Measurements from ENCODE around the gene PDE3A.

PDE3A gene

DNA sequence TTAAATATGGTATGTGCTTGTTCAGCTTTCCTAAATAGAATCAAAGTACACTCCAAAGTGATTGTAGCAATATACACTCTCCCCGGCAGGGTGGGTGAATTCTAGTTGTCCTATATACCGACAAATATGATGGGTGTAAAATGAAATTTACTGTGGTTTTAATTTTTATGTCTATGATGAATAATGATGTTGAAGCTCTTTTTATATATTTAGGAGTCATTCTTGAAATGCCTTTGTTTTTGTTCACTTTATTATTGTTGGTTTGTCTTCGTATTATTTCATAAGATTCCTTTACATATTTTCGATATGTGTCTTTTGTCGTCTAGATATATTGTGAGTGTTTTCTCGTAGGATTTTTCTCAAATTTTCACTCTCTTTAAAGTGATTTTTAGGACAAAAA lies 105.7 kb downstream of the PDE3A start:
- no CpG with 5 or more reads among the region's 6 CpGs for WGBS (ENCODE audit: extremely low coverage, insufficient coverage, insufficient read length)
- no peak overlapping the region for H4K91ac ChIP-seq (ENCODE audit: low read depth, low read length)
- no peak overlapping the region for H3K4me2 ChIP-seq (ENCODE audit: low read length)
- DNase-seq = no peak
- H4K8ac ChIP-seq (ENCODE audit: low read depth, low read length) = no peak overlapping the region
- no peaks in the 10 kb centered on the region for H3K79me2 ChIP-seq (ENCODE audit: control insufficient read depth, insufficient read depth, low read length, poor library complexity)
- H3K9ac ChIP-seq (ENCODE audit: low read length) = no peak overlapping the region
- H3K9me3 ChIP-seq (ENCODE audit: insufficient read depth, low read depth, low read length) = no peaks in the 10 kb centered on the region
- no peaks in the 10 kb centered on the region for H3K36me3 ChIP-seq (ENCODE audit: control insufficient read depth in 1 of 2, insufficient read depth in 2 of 2, low read length in 2 of 2)
- H3K27me3 ChIP-seq (ENCODE audit: insufficient read depth, low read length) = no peaks in the 10 kb centered on the region
- no peak overlapping the region for H3K27ac ChIP-seq (ENCODE audit: low read depth, low read length)
- H2AFZ ChIP-seq (ENCODE audit: insufficient read depth, low read length, poor library complexity) = no peak overlapping the region
- no peak overlapping the region for H3K18ac ChIP-seq (ENCODE audit: low read length)
- no peak overlapping the region for H2AK5ac ChIP-seq (ENCODE audit: low read length)
- no peak overlapping the region for H4K12ac ChIP-seq (ENCODE audit: low read depth, low read length)
- no peak overlapping the region for H3K4me3 ChIP-seq (ENCODE audit: low read depth, low read length)
- no peak overlapping the region for H2BK5ac ChIP-seq (ENCODE audit: low read depth, low read length, poor library complexity)
- H3K4ac ChIP-seq (ENCODE audit: low read depth, low read length) = no peak overlapping the region
- H3K23ac ChIP-seq (ENCODE audit: low read length) = no peak overlapping the region
- no peak overlapping the region for H2BK12ac ChIP-seq (ENCODE audit: low read length)
- H3K79me1 ChIP-seq (ENCODE audit: low read length) = no peaks in the 10 kb centered on the region
- H3K14ac ChIP-seq (ENCODE audit: low read length) = no peak overlapping the region
- H3K4me1 ChIP-seq (ENCODE audit: control insufficient read depth in 1 of 2, insufficient read depth in 2 of 2, low read length in 2 of 2) = peaks cover 0 to 2% of the 10 kb centered on the region in 2 experiments
- no peak overlapping the region for H2BK120ac ChIP-seq (ENCODE audit: insufficient read depth, low read length, poor library complexity)

- no peak overlapping the region for H4K8ac ChIP-seq (ENCODE audit: low read depth, low read length)
- H4K12ac ChIP-seq (ENCODE audit: low read depth, low read length) = no peak overlapping the region
- H2BK12ac ChIP-seq (ENCODE audit: low read length) = no peak overlapping the region
- H3K79me1 ChIP-seq (ENCODE audit: low read length) = no peaks in the 10 kb centered on the region
- H3K9me3 ChIP-seq (ENCODE audit: insufficient read depth, low read depth, low read length) = no peaks in the 10 kb centered on the region
- no peak overlapping the region for H3K9ac ChIP-seq (ENCODE audit: low read length)
- no peak for DNase-seq
- no peak overlapping the region for H3K18ac ChIP-seq (ENCODE audit: low read length)
- no peak overlapping the region for H3K27ac ChIP-seq (ENCODE audit: low read depth, low read length)
- no peaks in the 10 kb centered on the region for H3K36me3 ChIP-seq (ENCODE audit: control insufficient read depth in 1 of 2, insufficient read depth in 2 of 2, low read length in 2 of 2)
- no peak overlapping the region for H2AK5ac ChIP-seq (ENCODE audit: low read length)
- no peak overlapping the region for H3K4me3 ChIP-seq (ENCODE audit: low read depth, low read length)
- no peak overlapping the region for H3K4me2 ChIP-seq (ENCODE audit: low read length)
- no peak overlapping the region for H2BK120ac ChIP-seq (ENCODE audit: insufficient read depth, low read length, poor library complexity)
- no CpG with 5 or more reads among the region's 4 CpGs for WGBS (ENCODE audit: extremely low coverage, insufficient coverage, insufficient read length)
- no peak overlapping the region for H4K91ac ChIP-seq (ENCODE audit: low read depth, low read length)
- H3K4me1 ChIP-seq (ENCODE audit: control insufficient read depth in 1 of 2, insufficient read depth in 2 of 2, low read length in 2 of 2) = peaks cover 0 to 2% of the 10 kb centered on the region in 2 experiments
- H3K23ac ChIP-seq (ENCODE audit: low read length) = no peak overlapping the region
- H3K79me2 ChIP-seq (ENCODE audit: control insufficient read depth, insufficient read depth, low read length, poor library complexity) = no peaks in the 10 kb centered on the region
- no peak overlapping the region for H3K4ac ChIP-seq (ENCODE audit: low read depth, low read length)
- H3K14ac ChIP-seq (ENCODE audit: low read length) = no peak overlapping the region
- H3K27me3 ChIP-seq (ENCODE audit: insufficient read depth, low read length) = no peaks in the 10 kb centered on the region
- H2BK5ac ChIP-seq (ENCODE audit: low read depth, low read length, poor library complexity) = no peak overlapping the region
- H2AFZ ChIP-seq (ENCODE audit: insufficient read depth, low read length, poor library complexity) = no peak overlapping the region
Observed at GRCh38 chr12:20474443-20474842, 106.1 kb downstream of the PDE3A start.

- Histone ChIP-seq H2AFZ (ENCODE audit: insufficient read depth, low read length, poor library complexity) (no peak overlapping the region), H2AK5ac (ENCODE audit: low read length) (no peak overlapping the region), H3K36me3 (ENCODE audit: control insufficient read depth in 1 of 2, insufficient read depth in 2 of 2, low read length in 2 of 2) (no peaks in the 10 kb centered on the region), H3K18ac (ENCODE audit: low read length) (no peak overlapping the region), H2BK5ac (ENCODE audit: low read depth, low read length, poor library complexity) (no peak overlapping the region), H3K4me3 (ENCODE audit: low read depth, low read length) (no peak overlapping the region), H3K4me1 (ENCODE audit: control insufficient read depth in 1 of 2, insufficient read depth in 2 of 2, low read length in 2 of 2) (peaks cover 0 to 2% of the 10 kb centered on the region in 2 experiments), H3K4me2 (ENCODE audit: low read length) (no peak overlapping the region), H3K4ac (ENCODE audit: low read depth, low read length) (no peak overlapping the region), H4K8ac (ENCODE audit: low read depth, low read length) (no peak overlapping the region), H3K79me2 (ENCODE audit: control insufficient read depth, insufficient read depth, low read length, poor library complexity) (no peaks in the 10 kb centered on the region), H3K14ac (ENCODE audit: low read length) (no peak overlapping the region), H2BK120ac (ENCODE audit: insufficient read depth, low read length, poor library complexity) (no peak overlapping the region), H3K27ac (ENCODE audit: low read depth, low read length) (no peak overlapping the region), H3K79me1 (ENCODE audit: low read length) (no peaks in the 10 kb centered on the region), H4K91ac (ENCODE audit: low read depth, low read length) (no peak overlapping the region), H2BK12ac (ENCODE audit: low read length) (no peak overlapping the region), H3K27me3 (ENCODE audit: insufficient read depth, low read length) (no peaks in the 10 kb centered on the region), H3K23ac (ENCODE audit: low read length) (no peak overlapping the region), H3K9ac (ENCODE audit: low read length) (no peak overlapping the region), H4K12ac (ENCODE audit: low read depth, low read length) (no peak overlapping the region), H3K9me3 (ENCODE audit: insufficient read depth, low read depth, low read length) (no peaks in the 10 kb centered on the region)
- WGBS (ENCODE audit: extremely low coverage, insufficient coverage, insufficient read length) = no CpG with 5 or more reads among the region's 5 CpGs
- DNase-seq = no peak
Observed at GRCh38 chr12:20475542-20475941, 107.2 kb downstream of the PDE3A start.

- H3K4ac ChIP-seq (ENCODE audit: low read depth, low read length) = no peak overlapping the region
- H3K79me1 ChIP-seq (ENCODE audit: low read length) = no peaks in the 10 kb centered on the region
- no peak overlapping the region for H3K9ac ChIP-seq (ENCODE audit: low read length)
- no peak overlapping the region for H3K14ac ChIP-seq (ENCODE audit: low read length)
- H2AK5ac ChIP-seq (ENCODE audit: low read length) = no peak overlapping the region
- no peaks in the 10 kb centered on the region for H3K9me3 ChIP-seq (ENCODE audit: insufficient read depth, low read depth, low read length)
- H2BK12ac ChIP-seq (ENCODE audit: low read length) = no peak overlapping the region
- H3K27me3 ChIP-seq (ENCODE audit: insufficient read depth, low read length) = no peaks in the 10 kb centered on the region
- H3K27ac ChIP-seq (ENCODE audit: low read depth, low read length) = no peak overlapping the region
- no peak overlapping the region for H2BK5ac ChIP-seq (ENCODE audit: low read depth, low read length, poor library complexity)
- H3K79me2 ChIP-seq (ENCODE audit: control insufficient read depth, insufficient read depth, low read length, poor library complexity) = no peaks in the 10 kb centered on the region
- H4K8ac ChIP-seq (ENCODE audit: low read depth, low read length) = no peak overlapping the region
- H3K4me1 ChIP-seq (ENCODE audit: control insufficient read depth in 1 of 2, insufficient read depth in 2 of 2, low read length in 2 of 2) = peaks cover 0 to 2% of the 10 kb centered on the region in 2 experiments
- no peak overlapping the region for H2BK120ac ChIP-seq (ENCODE audit: insufficient read depth, low read length, poor library complexity)
- DNase-seq = no peak
- no peak overlapping the region for H4K91ac ChIP-seq (ENCODE audit: low read depth, low read length)
- no peak overlapping the region for H4K12ac ChIP-seq (ENCODE audit: low read depth, low read length)
- no peak overlapping the region for H3K4me2 ChIP-seq (ENCODE audit: low read length)
- no CpG with 5 or more reads among the region's 2 CpGs for WGBS (ENCODE audit: extremely low coverage, insufficient coverage, insufficient read length)
- H3K23ac ChIP-seq (ENCODE audit: low read length) = no peak overlapping the region
- no peak overlapping the region for H3K18ac ChIP-seq (ENCODE audit: low read length)
- no peak overlapping the region for H3K4me3 ChIP-seq (ENCODE audit: low read depth, low read length)
- H2AFZ ChIP-seq (ENCODE audit: insufficient read depth, low read length, poor library complexity) = no peak overlapping the region
- H3K36me3 ChIP-seq (ENCODE audit: control insufficient read depth in 1 of 2, insufficient read depth in 2 of 2, low read length in 2 of 2) = no peaks in the 10 kb centered on the region
Observed at GRCh38 chr12:20476551-20476950, 108.2 kb downstream of the PDE3A start.

Data from trophoblast cell (in vitro differentiated cells and primary cell).